ENCODE data around the gene MBP.

Gene MBP

GRCh38 chr18:77017355-77017754 is 115.2 kb downstream of the MBP start:
- Histone ChIP-seq H3K4me3 (replicated peaks; ENCODE audit: insufficient read depth, low read length) (no peak overlapping the region), H3K27me3 (ENCODE audit: insufficient read depth, poor library complexity, severe bottlenecking) (no peaks in the 10 kb centered on the region), H3K27ac (replicated peaks) (no peak overlapping the region; the same call in 1 of the 2 replicates)
- DNase-seq (ENCODE audit: low read depth in 1 of 2, low spot score in 1 of 2): no peak
- TF ChIP-seq GABPA (IDR thresholded peaks at IDR 0.05; ENCODE audit: low read depth) (no peak), CTCF (IDR thresholded peaks at IDR 0.05; ENCODE audit: insufficient read depth, low read length) (no peak), REST (IDR thresholded peaks at IDR 0.05; ENCODE audit: insufficient replicate concordance, low read depth) (no peak), POLR2AphosphoS5 (IDR thresholded peaks at IDR 0.05; ENCODE audit: low read depth) (no peak), SPI1 (IDR thresholded peaks at IDR 0.05; ENCODE audit: borderline replicate concordance, low read depth) (no peak)

- Histone ChIP-seq H3K27ac (replicated peaks) (no peak overlapping the region), H3K4me3 (replicated peaks; ENCODE audit: insufficient read depth, low read length) (no peak overlapping the region), H3K27me3 (ENCODE audit: insufficient read depth, poor library complexity, severe bottlenecking) (no peaks in the 10 kb centered on the region)
- DNase-seq (ENCODE audit: low read depth in 1 of 2, low spot score in 1 of 2): no peak
- TF ChIP-seq POLR2AphosphoS5 (IDR thresholded peaks at IDR 0.05; ENCODE audit: low read depth) (no peak), CTCF (IDR thresholded peaks at IDR 0.05; ENCODE audit: insufficient read depth, low read length) (no peak), SPI1 (IDR thresholded peaks at IDR 0.05; ENCODE audit: borderline replicate concordance, low read depth) (no peak), GABPA (IDR thresholded peaks at IDR 0.05; ENCODE audit: low read depth) (no peak), REST (IDR thresholded peaks at IDR 0.05; ENCODE audit: insufficient replicate concordance, low read depth) (no peak)
Measured at GRCh38 chr18:77016936-77017335, 115.6 kb downstream of the MBP start.

- no peak for DNase-seq (ENCODE audit: low read depth in 1 of 2, low spot score in 1 of 2)
- Histone ChIP-seq H3K27ac (replicated peaks) (peak overlapping the region; percentile 59), H3K27me3 (ENCODE audit: insufficient read depth, poor library complexity, severe bottlenecking) (no peaks in the 10 kb centered on the region), H3K4me3 (replicated peaks; ENCODE audit: insufficient read depth, low read length) (no peak overlapping the region)
- TF ChIP-seq POLR2AphosphoS5 (IDR thresholded peaks at IDR 0.05; ENCODE audit: low read depth) (0 out of 2 replicates have a peak, but pooled peaks have one; percentile 16), REST (IDR thresholded peaks at IDR 0.05; ENCODE audit: insufficient replicate concordance, low read depth) (no peak), SPI1 (IDR thresholded peaks at IDR 0.05; ENCODE audit: borderline replicate concordance, low read depth) (no peak)
Measured at GRCh38 chr18:77015771-77016710, 116.5 kb downstream of the MBP start.

Data from HL-60 (cell line).